WERI-Rb-1 (cell line): Measurements from ENCODE around the gene MYOF.
"Not testable (repeated sequence)": the region's sequence is repeated elsewhere in the genome, so short reads cannot be mapped to it uniquely, and the experiment has no call there.

Experiments
- DNase-seq: peaks from one replicate; pipeline ENCODE4 v3.0.0-alpha.2; 2020
- H3K27ac ChIP-seq: fragments of 250-450 bp; sonication (Bioruptor Pico); 2 replicates; pipeline ENCODE4 v1.5.1; 2020; ENCODE audit warnings: mild to moderate bottlenecking, moderate library complexity
- H3K27me3 ChIP-seq: fragments of 250-450 bp; sonication (Bioruptor Pico); 2 replicates; pipeline ENCODE4 v1.5.1; 2021; ENCODE audit warnings: mild to moderate bottlenecking, low read depth, moderate library complexity; ENCODE audit not compliant: insufficient read depth, severe bottlenecking
- H3K36me3 ChIP-seq: fragments of 250-450 bp; sonication (Bioruptor Pico); 2 replicates; pipeline ENCODE4 v1.5.1; 2020; ENCODE audit warnings: mild to moderate bottlenecking, moderate library complexity
- H3K4me3 ChIP-seq: 2 replicates; pipeline ENCODE4 v1.5.1; 2011; ENCODE audit warnings: low read depth, mild to moderate bottlenecking, control low read depth, low read length
- H3K9me3 ChIP-seq: fragments of 250-450 bp; sonication (Bioruptor Pico); 2 replicates; pipeline ENCODE4 v1.5.1; 2021; ENCODE audit warnings: mild to moderate bottlenecking, moderate library complexity; ENCODE audit not compliant: severe bottlenecking
- CTCF ChIP-seq: IDR thresholded peaks from 2 replicates; pipeline ENCODE4 v1.5.1; 2011; ENCODE audit warnings: low read depth, mild to moderate bottlenecking, control low read depth, inconsistent platforms, low read length

The MYOF gene

GRCh38 chr10:93447970-93448369 is 34.2 kb downstream of the MYOF start:
- Histone ChIP-seq H3K9me3 (no peaks in the 10 kb centered on the region), H3K4me3 (no peak overlapping the region), H3K27me3 (no peaks in the 10 kb centered on the region), H3K36me3 (no peaks in the 10 kb centered on the region), H3K27ac (no peak overlapping the region)
- no peak for TF ChIP-seq CTCF
- no peak for DNase-seq

- H3K27ac ChIP-seq, result no peak overlapping the region
- H3K27me3 ChIP-seq, result no peaks in the 10 kb centered on the region
- no peaks in the 10 kb centered on the region for H3K9me3 ChIP-seq
- no peak for TF ChIP-seq CTCF
- H3K36me3 ChIP-seq, result no peaks in the 10 kb centered on the region
- no peak overlapping the region for H3K4me3 ChIP-seq
- no peak for DNase-seq
These were observed 35.1 kb downstream of the MYOF start for GRCh38 chr10:93447019-93447418.

GRCh38 chr10:93445978-93446720 is 36.0 kb downstream of the MYOF start:
- no peak for DNase-seq
- Histone ChIP-seq H3K9me3 (no peaks in the 10 kb centered on the region), H3K4me3 (no peak overlapping the region), H3K36me3 (no peaks in the 10 kb centered on the region), H3K27me3 (no peaks in the 10 kb centered on the region), H3K27ac (no peak overlapping the region)
- TF ChIP-seq CTCF, result no peak

- Histone ChIP-seq H3K27ac (no peak overlapping the region), H3K4me3 (no peak overlapping the region)
These were observed 36.8 kb downstream of the MYOF start for GRCh38 chr10:93445097-93445960.

GRCh38 chr10:93443481-93443880 is 38.7 kb downstream of the MYOF start:
- H3K27ac ChIP-seq, result no peak overlapping the region

More at GRCh38 chr10:93445097-93445960, 36.8 kb downstream of the MYOF start:
- Histone ChIP-seq H3K36me3 (no peaks in the 10 kb centered on the region), H3K27me3 (no peaks in the 10 kb centered on the region), H3K9me3 (no peaks in the 10 kb centered on the region)
- peak; percentile 83 for DNase-seq
- no peak for TF ChIP-seq CTCF

GRCh38 chr10:93442721-93443120 is 39.4 kb downstream of the MYOF start:
- H3K4me3 ChIP-seq, H3K9me3 ChIP-seq, H3K36me3 ChIP-seq, H3K27me3 ChIP-seq, H3K27ac ChIP-seq, DNase-seq: not testable (repeated sequence)

More at GRCh38 chr10:93443481-93443880, 38.7 kb downstream of the MYOF start:
- Histone ChIP-seq H3K36me3 (no peaks in the 10 kb centered on the region), H3K9me3 (no peaks in the 10 kb centered on the region), H3K4me3 (no peak overlapping the region), H3K27me3 (no peaks in the 10 kb centered on the region)
- DNase-seq, result no peak
- TF ChIP-seq CTCF, result no peak
